A549 (cell line): ENCODE results near the gene MEF2D.

Experiments
- TF ChIP-seq, protein P1 (sequence below): fragments of 250-450 bp; sonication (Bioruptor Pico); IDR thresholded peaks from 2 replicates; pipeline ENCODE4 v1.5.0; 2020; ENCODE audit warnings: low read depth, mild to moderate bottlenecking, moderate library complexity
- TF ChIP-seq, protein P2 (sequence below): fragments of >200 bp; sonication (Bioruptor Twin); formaldehyde crosslinking; IDR thresholded peaks from 3 replicates; pipeline ENCODE4 v1.5.1; 2016

DNA sequence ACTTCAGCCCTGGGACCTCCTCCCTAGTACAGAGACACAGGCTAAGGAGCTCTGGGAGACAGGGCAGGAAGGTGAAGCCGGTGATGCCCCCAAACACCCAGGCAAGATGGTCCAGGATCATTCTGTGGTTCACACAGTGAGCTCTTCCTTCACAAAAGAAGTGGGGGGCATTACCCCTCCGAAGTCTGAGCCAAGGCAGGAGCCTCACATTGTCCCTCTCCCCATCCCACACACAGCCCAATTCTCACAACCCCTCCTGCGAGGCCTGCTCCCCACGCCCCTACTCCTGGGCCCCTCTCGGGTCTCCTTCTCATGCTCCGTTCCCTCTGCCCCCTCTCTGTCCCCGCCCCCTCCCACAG lies 10.7 kb downstream of the MEF2D start:
- TF ChIP-seq, protein P1, sequence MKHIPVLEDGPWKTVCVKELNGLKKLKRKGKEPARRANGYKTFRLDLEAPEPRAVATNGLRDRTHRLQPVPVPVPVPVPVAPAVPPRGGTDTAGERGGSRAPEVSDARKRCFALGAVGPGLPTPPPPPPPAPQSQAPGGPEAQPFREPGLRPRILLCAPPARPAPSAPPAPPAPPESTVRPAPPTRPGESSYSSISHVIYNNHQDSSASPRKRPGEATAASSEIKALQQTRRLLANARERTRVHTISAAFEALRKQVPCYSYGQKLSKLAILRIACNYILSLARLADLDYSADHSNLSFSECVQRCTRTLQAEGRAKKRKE (CRISPR knock-in tag) = no peak
- TF ChIP-seq, protein P2, sequence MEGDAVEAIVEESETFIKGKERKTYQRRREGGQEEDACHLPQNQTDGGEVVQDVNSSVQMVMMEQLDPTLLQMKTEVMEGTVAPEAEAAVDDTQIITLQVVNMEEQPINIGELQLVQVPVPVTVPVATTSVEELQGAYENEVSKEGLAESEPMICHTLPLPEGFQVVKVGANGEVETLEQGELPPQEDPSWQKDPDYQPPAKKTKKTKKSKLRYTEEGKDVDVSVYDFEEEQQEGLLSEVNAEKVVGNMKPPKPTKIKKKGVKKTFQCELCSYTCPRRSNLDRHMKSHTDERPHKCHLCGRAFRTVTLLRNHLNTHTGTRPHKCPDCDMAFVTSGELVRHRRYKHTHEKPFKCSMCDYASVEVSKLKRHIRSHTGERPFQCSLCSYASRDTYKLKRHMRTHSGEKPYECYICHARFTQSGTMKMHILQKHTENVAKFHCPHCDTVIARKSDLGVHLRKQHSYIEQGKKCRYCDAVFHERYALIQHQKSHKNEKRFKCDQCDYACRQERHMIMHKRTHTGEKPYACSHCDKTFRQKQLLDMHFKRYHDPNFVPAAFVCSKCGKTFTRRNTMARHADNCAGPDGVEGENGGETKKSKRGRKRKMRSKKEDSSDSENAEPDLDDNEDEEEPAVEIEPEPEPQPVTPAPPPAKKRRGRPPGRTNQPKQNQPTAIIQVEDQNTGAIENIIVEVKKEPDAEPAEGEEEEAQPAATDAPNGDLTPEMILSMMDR = no peak
